Naive thymus-derived CD4-positive, alpha-beta T cell (primary cell): ENCODE measurements around the gene WNT5B. TPM values are rescaled to one million over a fixed set of nuclear protein-coding genes. Genes with fewer than 3 reads are reported as not detected.
A peak's percentile ranks its signal among the peaks of the same experiment; 100 is the strongest.

Experiments used
- ATAC-seq: fragments of 150-1000 bp; cut with Tn5 transposase; 2 replicates; pipeline ENCODE4 v1.10.0; 2021; ENCODE audit warnings: mild to moderate bottlenecking, moderate library complexity
- CTCF ChIA-PET: fragments of 350-600 bp; sonication (Branson Sonifier 250); formaldehyde crosslinking; loops from one replicate; lab custom pipeline; 2021; ENCODE audit warnings: antibody characterized with exemption; lab: Charles Lee
- POLR2A ChIA-PET: fragments of 350-600 bp; sonication (Branson Sonifier 250); formaldehyde crosslinking; loops from one replicate; lab custom pipeline; 2021; ENCODE audit warnings: antibody characterized with exemption, inconsistent platforms; lab: Charles Lee
- DNase-seq, 9 donors: peaks; one replicate each; pipeline versions ENCODE4 v3.0.0 to v3.0.0-alpha.2; 2020 to 2022; ENCODE audit warnings: mixed read lengths in 1 of 9
- H3K27ac ChIP-seq: one replicate; pipeline ENCODE4 v1.7.0; 2013; ENCODE audit warnings: mild to moderate bottlenecking, low read depth, low read length, moderate library complexity
- H3K27me3 ChIP-seq, 2 donors: one replicate each; pipeline ENCODE4 v1.7.0; 2013; ENCODE audit warnings: low read length in 2 of 2, mild to moderate bottlenecking in 2 of 2, moderate library complexity in 2 of 2; ENCODE audit not compliant: control insufficient read depth in 2 of 2, insufficient read depth in 2 of 2
- H3K36me3 ChIP-seq, 3 experiments: 1 replicate in 2 of 3; 2 replicates in 1 of 3; pipeline ENCODE4 v1.7.0; 2013; ENCODE audit warnings: low read length in 3 of 3, mild to moderate bottlenecking in 3 of 3, moderate library complexity in 1 of 3; ENCODE audit not compliant: insufficient read depth in 3 of 3, control insufficient read depth in 2 of 3
- H3K4me1 ChIP-seq, 2 donors: one replicate each; pipeline ENCODE4 v1.7.0; 2013; ENCODE audit warnings: low read length in 2 of 2, mild to moderate bottlenecking in 2 of 2, moderate library complexity in 1 of 2; ENCODE audit not compliant: control insufficient read depth in 2 of 2, insufficient read depth in 2 of 2
- H3K4me3 ChIP-seq: 2 replicates; pipeline ENCODE4 v1.7.0; 2013; ENCODE audit warnings: mild to moderate bottlenecking, low read length
- H3K9me3 ChIP-seq, 3 experiments: 1 replicate in 2 of 3; 2 replicates in 1 of 3; pipeline ENCODE4 v1.7.0; 2013; ENCODE audit warnings: low read length in 3 of 3; ENCODE audit not compliant: control insufficient read depth in 2 of 3
- H3K27ac Mint-ChIP-seq, 9 donors: one replicate each; pipeline ENCODE4 v1.8.0; 2020 to 2022; ENCODE audit warnings: mixed read lengths in 9 of 9, mild to moderate bottlenecking in 8 of 9, moderate library complexity in 5 of 9, inconsistent platforms in 2 of 9
- H3K27me3 Mint-ChIP-seq, 5 donors: one replicate each; pipeline ENCODE4 v1.8.0; 2021 to 2022; ENCODE audit warnings: mixed read lengths in 5 of 5, mild to moderate bottlenecking in 1 of 5
- H3K36me3 Mint-ChIP-seq, 5 donors: one replicate each; pipeline ENCODE4 v1.8.0; 2020 to 2022; ENCODE audit warnings: mixed read lengths in 5 of 5, mild to moderate bottlenecking in 3 of 5, inconsistent platforms in 1 of 5
- H3K4me1 Mint-ChIP-seq, 7 donors: one replicate each; pipeline ENCODE4 v1.8.0; 2020 to 2022; ENCODE audit warnings: mixed read lengths in 7 of 7, mild to moderate bottlenecking in 3 of 7, inconsistent platforms in 1 of 7
- H3K4me3 Mint-ChIP-seq, 10 donors: one replicate each; pipeline ENCODE4 v1.8.0; 2020 to 2022; ENCODE audit warnings: mild to moderate bottlenecking in 10 of 10, mixed read lengths in 10 of 10, moderate library complexity in 6 of 10, inconsistent platforms in 2 of 10
- H3K9me3 Mint-ChIP-seq, 11 donors: one replicate each; pipeline ENCODE4 v1.8.0; 2020 to 2022; ENCODE audit warnings: mixed read lengths in 11 of 11, mild to moderate bottlenecking in 4 of 11, inconsistent platforms in 1 of 11, moderate library complexity in 1 of 11
- intact Hi-C, 2 donors: fragments of 100-400 bp; cut with micrococcal nuclease; formaldehyde crosslinking; loops; one replicate each; pipeline ENCODE4 v1.15.1; 2023
- polyA plus RNA-seq, 2 donors: library from polyadenylated mRNA; unstranded; fragments of 300-500 nt; fragmentation: Illumina TruSeq; gene quantifications; one replicate each; pipeline ENCODE4 v1.2.3, GENCODE V29; 2021
- total RNA-seq, 6 experiments: library from RNA in 5 of 6; stranded (reverse) in 5 of 6; gene quantifications; 1 replicate in 5 of 6; 2 replicates in 1 of 6; pipeline ENCODE4 v1.2.3 and lab custom pipeline; 2021 to 2026

WNT5B gene
- total and polyA plus RNA-seq, 7 experiments from 2014 or later = 0.29 to 0.92 (median 0.37) TPM; not detected in 4

- no peak for ATAC-seq
- no peak overlapping the region for H3K27ac ChIP-seq
- H3K27me3 Mint-ChIP-seq = peaks cover 0 to 9% (median 4%) of the 10 kb centered on the region in 5 donors
- intact Hi-C loops = no loop called here
- ChIA-PET POLR2A (no interaction called here), CTCF (interaction anchor here (1.2 to 1.7 kb wide), 2 partner anchors 8 to 11 kb away, joined by 3 to 7 read pairs; no protein-coding TSS in a partner anchor)
- no peaks in the 10 kb centered on the region for H3K27me3 ChIP-seq
- H3K4me3 Mint-ChIP-seq = no peak overlapping the region
- H3K36me3 ChIP-seq = no peaks in the 10 kb centered on the region
- H3K4me1 ChIP-seq = no peaks in the 10 kb centered on the region
- H3K4me3 ChIP-seq = no peak overlapping the region
- peaks cover 0 to 7% (median 0%) of the 10 kb centered on the region in 7 donors for H3K4me1 Mint-ChIP-seq
- DNase-seq = no peak
- H3K27ac Mint-ChIP-seq = peak overlapping the region in 1 of 9 donors; percentile 65
- H3K9me3 Mint-ChIP-seq = no peaks in the 10 kb centered on the region
- H3K9me3 ChIP-seq = no peaks in the 10 kb centered on the region
- H3K36me3 Mint-ChIP-seq = no peaks in the 10 kb centered on the region
Observed at GRCh38 chr12:1643043-1643442, 14.0 kb downstream of the WNT5B start.

- H3K9me3 ChIP-seq = no peaks in the 10 kb centered on the region
- no peaks in the 10 kb centered on the region for H3K4me1 ChIP-seq
- peaks cover 0 to 17% (median 4%) of the 10 kb centered on the region in 5 donors for H3K27me3 Mint-ChIP-seq
- no peak overlapping the region for H3K4me3 Mint-ChIP-seq
- H3K27ac Mint-ChIP-seq = no peak overlapping the region
- no peaks in the 10 kb centered on the region for H3K36me3 Mint-ChIP-seq
- DNase-seq (no peak), ATAC-seq (no peak)
- H3K4me3 ChIP-seq = no peak overlapping the region
- no peak overlapping the region for H3K27ac ChIP-seq
- POLR2A ChIA-PET = no interaction called here
- CTCF ChIA-PET = interaction anchor here (1.2 to 15.7 kb wide), 3 partner anchors 9 to 146 kb away, joined by 3 to 278 read pairs (median 7); no protein-coding TSS in a partner anchor
- H3K4me1 Mint-ChIP-seq = peaks cover 0 to 7% (median 0%) of the 10 kb centered on the region in 7 donors
- H3K9me3 Mint-ChIP-seq = no peaks in the 10 kb centered on the region
- H3K27me3 ChIP-seq = no peaks in the 10 kb centered on the region
- H3K36me3 ChIP-seq = no peaks in the 10 kb centered on the region
- intact Hi-C loops = no loop called here
Observed at GRCh38 chr12:1643905-1644533, 15.0 kb downstream of the WNT5B start.

DNA sequence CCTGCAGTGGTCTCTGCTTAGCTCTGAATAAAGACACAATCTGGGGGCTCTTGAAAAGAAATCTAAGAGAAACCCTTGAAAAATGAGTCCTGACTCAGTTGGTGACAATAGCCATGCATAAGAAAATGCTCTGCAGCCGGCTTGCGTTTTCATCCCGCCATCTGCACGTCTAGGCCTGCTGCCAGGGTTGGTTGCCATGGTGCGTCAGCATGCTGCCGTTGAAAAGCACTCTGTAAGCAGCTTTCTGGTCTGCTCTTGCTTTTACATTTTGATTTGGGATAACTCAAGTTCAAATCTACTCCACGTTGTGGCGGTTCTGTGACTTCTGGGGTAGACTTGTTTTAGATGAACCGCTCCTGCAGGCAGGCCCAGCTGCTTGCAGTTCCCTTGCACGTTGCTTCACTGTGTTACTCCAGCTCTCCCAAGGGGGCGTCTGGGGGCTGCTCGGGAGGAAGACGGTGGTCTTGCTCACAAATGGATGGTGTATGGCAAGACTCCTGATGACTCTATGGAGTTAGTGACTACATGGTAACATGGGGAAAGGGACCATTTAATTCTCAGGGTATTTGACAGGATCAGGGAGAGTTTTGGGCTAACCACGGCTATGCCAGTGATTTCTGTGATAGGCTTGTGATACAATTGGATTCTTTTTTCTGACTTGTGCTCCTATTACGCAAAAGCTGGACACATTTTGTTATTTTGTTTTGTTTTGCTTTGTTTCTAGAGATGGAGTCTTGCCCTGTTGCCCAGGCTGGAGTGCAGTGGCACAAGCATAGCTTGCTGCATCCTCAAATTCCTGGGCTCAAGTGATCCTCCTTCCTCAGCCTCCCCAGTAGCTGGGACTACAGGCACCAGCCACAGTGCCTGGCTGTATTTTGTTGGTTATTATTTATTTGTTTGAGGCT, 15.8 kb downstream of the WNT5B start:
- Mint-ChIP-seq H3K27ac (no peak overlapping the region), H3K4me3 (peak overlapping the region in 1 of 10 donors; percentile 40), H3K27me3 (peaks cover 0 to 25% (median 7%) of the 10 kb centered on the region in 5 donors), H3K4me1 (peaks cover 0 to 7% (median 0%) of the 10 kb centered on the region in 7 donors), H3K9me3 (no peaks in the 10 kb centered on the region), H3K36me3 (no peaks in the 10 kb centered on the region)
- H3K9me3 ChIP-seq = no peaks in the 10 kb centered on the region
- DNase-seq (no peak), ATAC-seq (no peak)
- CTCF ChIA-PET = interaction anchor here (0.9 to 15.7 kb wide), 3 partner anchors 8 to 145 kb away, joined by 3 to 278 read pairs (median 7); no protein-coding TSS in a partner anchor
- intact Hi-C loops = no loop called here
- H3K27ac ChIP-seq = no peak overlapping the region
- no peak overlapping the region for H3K4me3 ChIP-seq
- POLR2A ChIA-PET = interaction anchor here (1.2 kb wide), 1 partner anchor 142 kb away, joined by 3 read pairs; no protein-coding TSS in a partner anchor
- no peaks in the 10 kb centered on the region for H3K36me3 ChIP-seq
- no peaks in the 10 kb centered on the region for H3K27me3 ChIP-seq
- H3K4me1 ChIP-seq = no peaks in the 10 kb centered on the region

GRCh38 chr12:1645819-1646218, 16.8 kb downstream of the WNT5B start:
- ChIA-PET CTCF (interaction anchor here (0.6 to 15.7 kb wide), 4 partner anchors 9 to 144 kb away, joined by 3 to 278 read pairs (median 4); no protein-coding TSS in a partner anchor), POLR2A (interaction anchor here (1.0 to 1.2 kb wide), 2 partner anchors 32 to 141 kb away, joined by 3 read pairs; no protein-coding TSS in a partner anchor)
- Mint-ChIP-seq H3K36me3 (no peaks in the 10 kb centered on the region), H3K27ac (no peak overlapping the region), H3K27me3 (peaks cover 0 to 34% (median 9%) of the 10 kb centered on the region in 5 donors), H3K4me3 (no peak overlapping the region), H3K4me1 (peaks cover 0 to 7% (median 0%) of the 10 kb centered on the region in 7 donors), H3K9me3 (no peaks in the 10 kb centered on the region)
- no peak for DNase-seq
- ATAC-seq = no peak
- no peak overlapping the region for H3K4me3 ChIP-seq
- no peaks in the 10 kb centered on the region for H3K4me1 ChIP-seq
- H3K27me3 ChIP-seq = no peaks in the 10 kb centered on the region
- H3K27ac ChIP-seq = no peak overlapping the region
- no peaks in the 10 kb centered on the region for H3K9me3 ChIP-seq
- intact Hi-C loops = no loop called here
- no peaks in the 10 kb centered on the region for H3K36me3 ChIP-seq

- H3K4me1 Mint-ChIP-seq = peaks cover 0 to 7% (median 0%) of the 10 kb centered on the region in 7 donors
- Histone ChIP-seq H3K9me3 (no peaks in the 10 kb centered on the region), H3K36me3 (no peaks in the 10 kb centered on the region), H3K27ac (no peak overlapping the region), H3K4me1 (no peaks in the 10 kb centered on the region), H3K4me3 (no peak overlapping the region), H3K27me3 (no peaks in the 10 kb centered on the region)
- no peak for DNase-seq
- peaks cover 2 to 37% (median 9%) of the 10 kb centered on the region in 5 donors for H3K27me3 Mint-ChIP-seq
- H3K36me3 Mint-ChIP-seq = no peaks in the 10 kb centered on the region
- ChIA-PET POLR2A (no interaction called here), CTCF (interaction anchor here (1.0 to 15.7 kb wide), 3 partner anchors 12 to 293 kb away, joined by 3 to 278 read pairs (median 6); no protein-coding TSS in a partner anchor)
- ATAC-seq = peak; percentile 55
- H3K4me3 Mint-ChIP-seq = no peak overlapping the region
- intact Hi-C loops = no loop called here
- H3K9me3 Mint-ChIP-seq = no peaks in the 10 kb centered on the region
- H3K27ac Mint-ChIP-seq = no peak overlapping the region
Observed at GRCh38 chr12:1646569-1647284, 17.7 kb downstream of the WNT5B start.

DNA sequence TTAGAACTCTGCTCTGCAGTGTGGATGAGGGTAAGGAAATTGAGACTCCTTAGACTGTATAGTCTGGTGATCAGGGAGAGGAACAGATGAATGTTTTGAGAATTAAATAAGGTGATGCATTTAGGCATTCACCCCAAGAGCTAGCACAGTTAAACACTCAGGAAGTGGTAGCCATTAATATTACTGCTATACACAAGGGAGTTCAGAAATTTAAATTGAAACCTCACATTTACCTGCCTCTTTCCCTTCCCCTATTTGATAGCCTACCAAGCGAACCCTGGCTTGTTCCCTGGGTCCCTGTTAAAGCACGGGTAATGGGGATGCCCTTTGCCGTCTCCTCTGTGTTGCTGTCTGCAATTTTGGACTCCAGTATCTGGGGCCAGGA, 18.2 kb downstream of the WNT5B start:
- no peak overlapping the region for H3K27ac ChIP-seq
- Mint-ChIP-seq H3K36me3 (no peaks in the 10 kb centered on the region), H3K4me3 (no peak overlapping the region), H3K4me1 (peaks cover 0 to 7% (median 0%) of the 10 kb centered on the region in 7 donors), H3K27ac (peak overlapping the region in 1 of 9 donors; percentile 51), H3K9me3 (no peaks in the 10 kb centered on the region), H3K27me3 (peaks cover 4 to 37% (median 9%) of the 10 kb centered on the region in 5 donors)
- no peak overlapping the region for H3K4me3 ChIP-seq
- H3K9me3 ChIP-seq = no peaks in the 10 kb centered on the region
- H3K4me1 ChIP-seq = no peaks in the 10 kb centered on the region
- intact Hi-C loops = no loop called here
- ChIA-PET POLR2A (no interaction called here), CTCF (interaction anchor here (1.5 to 15.7 kb wide), 2 partner anchors 143 to 292 kb away, joined by 6 to 278 read pairs; no protein-coding TSS in a partner anchor)
- H3K27me3 ChIP-seq = no peaks in the 10 kb centered on the region
- no peaks in the 10 kb centered on the region for H3K36me3 ChIP-seq
- DNase-seq (no peak), ATAC-seq (no peak)
